Measurements from ENCODE around the gene ZNF75A.
"Not testable (repeated sequence)": the region's sequence is repeated elsewhere in the genome, so short reads cannot be mapped to it uniquely, and the experiment has no call there.

Gene ZNF75A

GRCh38 chr16:3305109-3306068, at the start of gene ZNF75A, which contains the start of gene TIGD7:
ZNF75A (plus strand) TSS chr16:3305497; CDS start chr16:3308429, 2,932 bp downstream.
TIGD7 (minus strand) TSS chr16:3305430; CDS start chr16:3300614, 4,816 bp downstream.
- peak; percentile 81 for DNase-seq (ENCODE audit: low spot score)

GRCh38 chr16:3256146-3256865, 49.0 kb upstream of the ZNF75A start, which contains the start of gene MEFV:
MEFV (minus strand) TSS chr16:3256633; CDS start chr16:3256587, 46 bp downstream.
- no peak for DNase-seq (ENCODE audit: low spot score)

GRCh38 chr16:3256866-3257465, 48.3 kb upstream of the ZNF75A start:
- DNase-seq (ENCODE audit: low spot score) = no peak

- no peak for DNase-seq (ENCODE audit: low spot score)
Measured at GRCh38 chr16:3259836-3260235, 45.5 kb upstream of the ZNF75A start.

GRCh38 chr16:3262517-3262916, 42.8 kb upstream of the ZNF75A start:
- no peak for DNase-seq (ENCODE audit: low spot score)

- peak; percentile 98 for DNase-seq (ENCODE audit: low spot score)
Measured at GRCh38 chr16:3264137-3265036, 40.9 kb upstream of the ZNF75A start.

- DNase-seq (ENCODE audit: low spot score) = peak; percentile 61
Measured at GRCh38 chr16:3266873-3267537, 38.3 kb upstream of the ZNF75A start.

- no peak for DNase-seq (ENCODE audit: low spot score)
Measured at GRCh38 chr16:3268294-3268693, 37.0 kb upstream of the ZNF75A start.

- DNase-seq (ENCODE audit: low spot score) = not testable (repeated sequence)
Measured at GRCh38 chr16:3270718-3271117, 34.6 kb upstream of the ZNF75A start.

GRCh38 chr16:3271281-3271680, 34.0 kb upstream of the ZNF75A start:
- DNase-seq (ENCODE audit: low spot score) = not testable (repeated sequence)

- DNase-seq (ENCODE audit: low spot score) = no peak
Measured at GRCh38 chr16:3274490-3274889, 30.8 kb upstream of the ZNF75A start.

GRCh38 chr16:3274947-3275346, 30.4 kb upstream of the ZNF75A start:
- DNase-seq (ENCODE audit: low spot score) = no peak

- no peak for DNase-seq (ENCODE audit: low spot score)
Measured at GRCh38 chr16:3276679-3277078, 28.6 kb upstream of the ZNF75A start.

GRCh38 chr16:3281222-3281820, 24.0 kb upstream of the ZNF75A start:
- DNase-seq (ENCODE audit: low spot score) = no peak

GRCh38 chr16:3282103-3282729, 23.1 kb upstream of the ZNF75A start:
- DNase-seq (ENCODE audit: low spot score) = peak; percentile 84

GRCh38 chr16:3282730-3283542, 22.4 kb upstream of the ZNF75A start, which contains the start of gene ZNF263:
ZNF263 (plus strand) TSS chr16:3283491; CDS start chr16:3283819, 328 bp downstream.
- peak; percentile 95 for DNase-seq (ENCODE audit: low spot score)

GRCh38 chr16:3283543-3284447, 21.5 kb upstream of the ZNF75A start:
- DNase-seq (ENCODE audit: low spot score) = no peak

- DNase-seq (ENCODE audit: low spot score) = no peak
Measured at GRCh38 chr16:3285131-3285530, 20.2 kb upstream of the ZNF75A start.
